Renal pelvis (tissue), 12 donors: ENCODE results near the gene TACC3. TPM values are rescaled to one million over a fixed set of nuclear protein-coding genes. Genes with fewer than 3 reads are reported as not detected.

Experiments used
- DNase-seq: peaks from one replicate; pipeline ENCODE4 v3.0.0-alpha.2; 2013
- long read RNA-seq, 16 experiments: transcript quantifications; one replicate each; lab custom pipeline, GENCODE V29; 2026
- polyA plus RNA-seq, 3 donors: library from polyadenylated mRNA; unstranded; fragments of 120-200 nt; gene quantifications; one replicate each; pipeline ENCODE4 v1.2.1, GENCODE V29; 2013; ENCODE audit not compliant: insufficient read length in 3 of 3

Gene TACC3
- polyA plus RNA-seq: 10 to 100 TPM; 45.0 to 55.5 (median 48.9) TPM
- long read RNA-seq, donor 1, partial matches to known transcripts: 0 of 5 reads
- long read RNA-seq, donor 1, other reads (novel, unspliced or antisense): 0 of 5 reads
- long read RNA-seq, donor 2, transcript TACC3-201 (16 exons, 2,781 nt): major isoform, 5 of 7 reads
- long read RNA-seq, donor 2, partial matches to known transcripts: 0 of 7 reads
- long read RNA-seq, donor 2, other reads (novel, unspliced or antisense): 0 of 7 reads
- long read RNA-seq, donor 3, transcript TACC3-201 (16 exons, 2,781 nt): major isoform, 6 of 6 reads
- long read RNA-seq, donor 3, partial matches to known transcripts: 0 of 6 reads
- long read RNA-seq, donor 3, other reads (novel, unspliced or antisense): 0 of 6 reads
- long read RNA-seq, donor 4, partial matches to known transcripts: 0 of 4 reads
- long read RNA-seq, donor 4, other reads (novel, unspliced or antisense): 0 of 4 reads
- long read RNA-seq, donor 5: 0 reads
- long read RNA-seq, donor 6, partial matches to known transcripts: 0 of 5 reads
- long read RNA-seq, donor 6, other reads (novel, unspliced or antisense): 0 of 5 reads
- long read RNA-seq, donor 7, transcript TACC3-201 (16 exons, 2,781 nt): major isoform, 5 of 5 reads
- long read RNA-seq, donor 7, partial matches to known transcripts: 0 of 5 reads
- long read RNA-seq, donor 7, other reads (novel, unspliced or antisense): 0 of 5 reads
- long read RNA-seq, donor 8, partial matches to known transcripts: 0 of 4 reads
- long read RNA-seq, donor 8, other reads (novel, unspliced or antisense): 0 of 4 reads
- long read RNA-seq, donor 9, transcript TACC3-201 (16 exons, 2,781 nt): major isoform, 5 of 13 reads
- long read RNA-seq, donor 9, partial matches to known transcripts: 5 of 13 reads
- long read RNA-seq, donor 9, other reads (novel, unspliced or antisense): 0 of 13 reads
- long read RNA-seq, donor 10, transcript TACC3-202 (1 exons, 2,771 nt): major isoform, 5 of 17 reads
- long read RNA-seq, donor 10, transcript TACC3-201 (16 exons, 2,781 nt): major isoform, 5 of 17 reads
- long read RNA-seq, donor 10, partial matches to known transcripts: 6 of 17 reads
- long read RNA-seq, donor 10, other reads (novel, unspliced or antisense): 0 of 17 reads
- long read RNA-seq, donor 11, partial matches to known transcripts: 0 of 4 reads
- long read RNA-seq, donor 11, other reads (novel, unspliced or antisense): 0 of 4 reads
- long read RNA-seq, donor 12, transcript TACC3-201 (16 exons, 2,781 nt): major isoform, 8 of 22 reads
- long read RNA-seq, donor 12, partial matches to known transcripts: 5 of 22 reads
- long read RNA-seq, donor 12, other reads (novel, unspliced or antisense): 7 of 22 reads
- long read RNA-seq, donor 13, partial matches to known transcripts: 0 of 4 reads
- long read RNA-seq, donor 13, other reads (novel, unspliced or antisense): 0 of 4 reads
- long read RNA-seq, donor 14: 0 reads
- long read RNA-seq, donor 15, transcript TACC3-201 (16 exons, 2,781 nt): major isoform, 8 of 9 reads
- long read RNA-seq, donor 15, partial matches to known transcripts: 0 of 9 reads
- long read RNA-seq, donor 15, other reads (novel, unspliced or antisense): 0 of 9 reads
- long read RNA-seq, donor 16, transcript TACC3-201 (16 exons, 2,781 nt): major isoform, 7 of 7 reads
- long read RNA-seq, donor 16, partial matches to known transcripts: 0 of 7 reads
- long read RNA-seq, donor 16, other reads (novel, unspliced or antisense): 0 of 7 reads

- peak; percentile 95 for DNase-seq
These were observed at the start of gene TACC3, which contains the start of gene TMEM129 for GRCh38 chr4:1721003-1721665. Gene TACC3, plus strand, starts transcription at chr4:1721521. Its CDS starts 1,901 bp downstream, at chr4:1723422. Gene TMEM129, minus strand, starts transcription at chr4:1721323. Its CDS starts 486 bp downstream, at chr4:1720837.

GRCh38 chr4:1673671-1674070 lies 47.6 kb upstream of the TACC3 start:
- no peak for DNase-seq

DNA sequence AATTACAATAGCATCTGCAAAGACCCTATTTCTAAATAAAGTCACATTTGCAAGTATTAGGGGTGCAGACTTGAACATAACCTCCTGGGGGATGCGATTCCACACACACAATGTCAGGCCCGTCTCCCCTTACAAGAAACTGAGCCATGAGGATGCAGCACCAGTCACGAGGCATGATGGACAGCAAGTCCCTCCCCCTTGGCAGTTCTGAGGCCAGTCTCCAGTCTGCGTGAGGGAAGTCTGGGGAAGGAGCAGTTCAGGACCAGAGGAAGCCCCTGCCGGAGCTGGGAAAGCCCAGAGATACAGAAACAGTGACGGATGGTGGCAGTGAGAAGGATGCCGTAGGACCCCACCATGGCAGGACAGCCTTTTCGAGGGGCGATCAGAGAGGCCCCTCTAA lies 46.6 kb upstream of the TACC3 start:
- no peak for DNase-seq

GRCh38 chr4:1675136-1675801 lies 46.1 kb upstream of the TACC3 start:
- DNase-seq: no peak

- DNase-seq: no peak
These were observed 45.6 kb upstream of the TACC3 start for GRCh38 chr4:1675802-1676137.

DNA sequence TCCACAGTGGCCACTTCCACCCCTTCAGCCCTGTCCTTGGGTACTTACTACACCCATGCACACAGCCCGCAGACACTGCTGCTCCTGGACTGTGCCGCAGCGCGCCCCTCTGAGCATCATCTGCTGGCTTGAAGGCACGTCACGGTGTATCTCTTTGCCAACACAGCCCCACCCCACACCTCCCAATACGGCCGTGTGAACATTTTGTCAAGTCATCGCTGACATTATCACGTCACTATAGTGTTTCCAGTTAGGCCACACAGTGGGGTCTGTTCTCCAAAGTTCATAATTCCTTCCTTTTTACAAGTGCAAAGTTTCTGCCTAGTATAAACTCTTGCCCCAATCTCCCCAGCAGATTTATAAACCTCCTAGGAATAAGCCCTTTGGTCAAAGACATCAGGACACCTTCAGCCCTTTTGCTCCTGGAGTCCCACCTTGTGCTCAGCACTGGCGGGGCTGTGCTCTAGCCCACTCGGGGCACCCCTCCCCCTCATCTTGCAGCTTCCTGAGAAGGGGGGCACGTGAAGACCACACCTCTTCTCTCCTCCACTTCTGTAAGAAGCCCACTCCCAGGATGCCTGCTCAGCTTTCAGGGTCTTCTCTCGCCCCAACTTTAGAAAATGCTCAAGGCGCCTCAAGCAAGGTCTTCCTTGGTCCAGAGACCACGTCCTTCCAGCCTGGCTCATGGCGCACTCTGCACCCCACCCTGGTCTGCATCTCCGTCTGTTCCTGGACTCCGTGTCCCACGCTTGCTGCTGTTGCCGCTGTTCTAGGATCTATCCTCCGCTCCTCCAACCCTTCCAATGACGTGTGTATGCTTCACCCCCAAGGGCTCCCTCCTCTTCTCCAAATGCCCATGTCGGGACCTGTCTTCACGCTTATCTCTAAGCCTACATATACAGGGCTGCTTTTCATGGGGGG lies 44.5 kb upstream of the TACC3 start:
- no peak for DNase-seq

GRCh38 chr4:1678244-1678643 lies 43.1 kb upstream of the TACC3 start:
- DNase-seq: no peak

GRCh38 chr4:1682860-1683259 lies 38.5 kb upstream of the TACC3 start:
- no peak for DNase-seq

- DNase-seq: no peak
These were observed 38.0 kb upstream of the TACC3 start for GRCh38 chr4:1683261-1683735.

GRCh38 chr4:1683736-1684505 lies 37.4 kb upstream of the TACC3 start, which contains the start of gene FAM53A:
Gene FAM53A, minus strand, starts transcription at chr4:1684313. Its CDS starts 15,572 bp downstream, at chr4:1668741.
- peak; percentile 85 for DNase-seq

DNA sequence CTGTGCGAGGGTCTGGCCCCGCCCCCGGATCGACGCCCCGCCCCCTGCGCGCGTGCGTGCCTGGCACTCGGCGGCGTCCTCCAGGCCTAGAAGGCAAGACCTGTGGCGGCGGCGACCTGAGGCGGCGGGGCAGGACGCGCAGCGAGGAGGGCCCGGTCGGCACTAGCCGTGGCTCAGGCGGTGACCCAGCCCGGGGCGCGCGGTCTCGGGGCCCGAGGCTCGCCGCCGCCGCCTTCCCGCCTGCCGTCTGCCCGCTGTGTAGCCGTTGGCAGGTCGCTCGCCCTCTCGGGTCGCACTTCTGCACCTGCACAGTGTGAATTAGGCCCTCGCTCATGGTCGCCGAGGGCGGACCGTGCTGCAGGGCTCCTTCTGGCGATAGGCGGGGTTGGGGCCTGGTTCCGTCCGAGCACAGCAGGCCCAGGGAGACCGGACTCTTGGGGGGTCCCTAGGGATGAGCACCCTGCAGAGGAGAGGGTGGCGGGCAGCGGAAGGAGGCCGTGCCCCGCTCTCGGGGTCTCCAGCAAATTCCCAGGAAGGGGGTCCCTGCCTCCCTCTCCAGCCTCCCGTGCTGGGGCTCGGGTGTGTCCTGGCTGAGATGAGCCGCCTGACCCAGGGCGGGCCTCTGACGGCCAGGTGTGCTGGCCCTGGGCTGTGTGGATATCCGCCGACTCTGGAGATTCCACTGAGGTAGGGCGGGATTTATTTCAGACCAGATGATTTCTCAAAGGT lies 36.7 kb upstream of the TACC3 start:
- no peak for DNase-seq

DNA sequence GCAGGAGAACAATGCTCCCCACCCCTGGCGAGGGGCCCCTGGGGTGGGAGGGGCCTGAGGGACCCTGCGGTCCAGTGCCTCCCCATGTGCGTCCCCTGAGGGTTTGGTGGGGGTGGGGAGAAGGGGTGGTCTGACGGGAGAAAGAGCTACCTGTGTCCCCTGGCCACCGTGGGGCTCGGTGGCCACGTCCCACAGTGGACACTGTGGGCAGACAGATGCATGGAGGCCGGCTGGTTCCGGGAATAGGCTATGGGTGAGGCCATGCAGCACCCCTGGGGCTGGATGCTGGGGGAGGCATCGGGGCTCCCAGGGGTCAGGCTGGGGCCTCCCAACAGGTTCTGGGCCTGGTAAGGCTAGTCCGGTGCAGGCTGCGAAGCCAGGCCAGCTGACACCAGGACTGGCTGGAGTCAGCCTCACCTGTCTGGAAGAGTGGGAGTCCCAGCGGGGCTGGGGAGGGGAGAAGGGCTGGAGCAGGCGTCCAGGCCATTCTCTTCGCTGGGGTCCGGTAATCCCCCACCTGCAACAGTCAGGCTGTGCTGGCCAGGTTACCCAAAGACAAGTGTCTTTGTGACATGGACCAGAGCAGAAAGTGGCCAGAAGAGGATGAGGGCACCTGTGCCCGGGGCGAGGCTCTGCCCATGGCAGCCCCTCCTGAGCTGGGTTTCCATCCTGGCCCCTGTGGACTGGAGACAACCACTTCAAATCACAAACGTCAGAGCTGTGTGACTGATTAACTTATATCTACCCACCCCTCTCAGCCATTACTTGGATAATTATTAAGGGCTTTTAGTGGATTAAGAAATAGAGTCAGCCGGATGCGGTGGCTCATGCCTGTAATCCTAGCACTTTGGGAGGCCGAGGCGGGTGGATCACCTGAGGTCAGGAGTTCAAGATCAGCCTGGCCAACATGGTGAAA lies 35.8 kb upstream of the TACC3 start:
- peak; percentile 39 for DNase-seq

GRCh38 chr4:1686440-1687036 lies 34.8 kb upstream of the TACC3 start:
- no peak for DNase-seq

DNA sequence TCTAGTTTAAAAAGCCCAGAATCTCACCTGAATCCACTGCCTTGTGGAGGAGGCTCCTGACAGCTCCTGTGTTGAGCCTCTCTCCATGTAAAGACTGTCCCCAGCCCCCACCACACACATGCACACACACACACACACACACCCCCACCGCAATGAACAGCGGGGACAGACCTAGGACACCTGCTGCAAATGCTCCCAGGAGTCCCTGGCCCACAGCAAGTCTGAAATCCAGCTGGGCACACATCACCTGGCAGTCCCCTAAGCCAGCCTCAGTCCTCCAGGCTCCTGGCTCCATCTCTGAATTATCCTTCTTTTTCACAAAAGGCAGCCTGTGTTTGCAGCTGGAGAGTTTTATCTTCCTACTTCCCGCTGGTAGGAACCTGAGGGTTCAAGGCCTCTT lies 30.6 kb upstream of the TACC3 start:
- DNase-seq: no peak

GRCh38 chr4:1691737-1692373 lies 29.5 kb upstream of the TACC3 start:
- DNase-seq: no peak
